Measurements from ENCODE around the gene SEZ6L2.
"Not testable (repeated sequence)": the region's sequence is repeated elsewhere in the genome, so short reads cannot be mapped to it uniquely, and the experiment has no call there.

Gene SEZ6L2

GRCh38 chr16:29833219-29833618, 66.1 kb downstream of the SEZ6L2 start:
- DNase-seq; H3K27ac ChIP-seq (ENCODE audit: insufficient read depth in 1 of 2, low read depth in 1 of 2, low read length in 2 of 2, poor library complexity in 1 of 2, severe bottlenecking in 2 of 2); H3K9me3 ChIP-seq (ENCODE audit: control extremely low read depth in 1 of 5, control insufficient read depth in 4 of 5, insufficient read depth in 2 of 5, low read depth in 1 of 5, low read length in 4 of 5); H3K4me1 ChIP-seq (ENCODE audit: control extremely low read depth in 1 of 4, control insufficient read depth in 4 of 4, insufficient read depth in 4 of 4, low read length in 3 of 4); H3K27me3 ChIP-seq (replicated peaks in 2 of 5; ENCODE audit: control insufficient read depth in 4 of 5, insufficient read depth in 5 of 5, low read length in 4 of 5); POLR2A ChIA-PET; H3K4me3 ChIP-seq (ENCODE audit: control insufficient read depth in 1 of 7, extremely low read depth in 1 of 7, insufficient read depth in 4 of 7, low read depth in 2 of 7, low read length in 6 of 7): not testable (repeated sequence)
- H3K36me3 ChIP-seq (ENCODE audit: control insufficient read depth in 4 of 4, insufficient read depth in 4 of 4, low read length in 3 of 4), result peaks cover 4 to 54% (median 18%) of the 10 kb centered on the region in 4 experiments
- no CpG with 5 or more reads among the region's 4 CpGs for WGBS (ENCODE audit: insufficient coverage)
- CTCF ChIA-PET, result interaction anchor here (1.6 to 1.7 kb wide), 2 partner anchors 15 kb away, joined by 3 to 11 read pairs; no protein-coding TSS in a partner anchor

- Histone ChIP-seq H3K4me1 (ENCODE audit: control extremely low read depth in 1 of 4, control insufficient read depth in 4 of 4, insufficient read depth in 4 of 4, low read length in 3 of 4) (no peaks in the 10 kb centered on the region), H3K4me3 (ENCODE audit: control insufficient read depth in 1 of 7, extremely low read depth in 1 of 7, insufficient read depth in 4 of 7, low read depth in 2 of 7, low read length in 6 of 7) (no peak overlapping the region), H3K27ac (ENCODE audit: insufficient read depth in 1 of 2, low read depth in 1 of 2, low read length in 2 of 2, poor library complexity in 1 of 2, severe bottlenecking in 2 of 2) (no peak overlapping the region), H3K27me3 (replicated peaks in 2 of 5; ENCODE audit: control insufficient read depth in 4 of 5, insufficient read depth in 5 of 5, low read length in 4 of 5) (no peaks in the 10 kb centered on the region), H3K36me3 (ENCODE audit: control insufficient read depth in 4 of 4, insufficient read depth in 4 of 4, low read length in 3 of 4) (peaks cover 4 to 39% (median 13%) of the 10 kb centered on the region in 4 experiments), H3K9me3 (ENCODE audit: control extremely low read depth in 1 of 5, control insufficient read depth in 4 of 5, insufficient read depth in 2 of 5, low read depth in 1 of 5, low read length in 4 of 5) (no peaks in the 10 kb centered on the region)
- 91% methylated on average over 1 of the region's 2 CpGs for WGBS (ENCODE audit: insufficient coverage)
- ChIA-PET POLR2A (no interaction called here), CTCF (no interaction called here)
- no peak for DNase-seq
These were observed 67.9 kb downstream of the SEZ6L2 start for GRCh38 chr16:29831490-29831889.

GRCh38 chr16:29830774-29831173, 68.6 kb downstream of the SEZ6L2 start:
- CTCF ChIA-PET, result no interaction called here
- WGBS (ENCODE audit: insufficient coverage), result 95% methylated on average over 9 of the region's 11 CpGs

GRCh38 chr16:29826342-29826695, 73.0 kb downstream of the SEZ6L2 start:
- CTCF ChIA-PET, result interaction anchor here (0.9 to 1.5 kb wide), 4 partner anchors 22 to 206 kb away, joined by 3 to 6 read pairs (median 3); no protein-coding TSS in a partner anchor
- H3K4me1 ChIP-seq (ENCODE audit: control extremely low read depth in 1 of 4, control insufficient read depth in 4 of 4, insufficient read depth in 4 of 4, low read length in 3 of 4), result peaks cover 9 to 39% (median 29%) of the 10 kb centered on the region in 4 experiments

More at GRCh38 chr16:29830774-29831173, 68.6 kb downstream of the SEZ6L2 start:
- Histone ChIP-seq H3K36me3 (ENCODE audit: control insufficient read depth in 4 of 4, insufficient read depth in 4 of 4, low read length in 3 of 4) (peaks cover 4 to 38% (median 13%) of the 10 kb centered on the region in 4 experiments), H3K9me3 (ENCODE audit: control extremely low read depth in 1 of 5, control insufficient read depth in 4 of 5, insufficient read depth in 2 of 5, low read depth in 1 of 5, low read length in 4 of 5) (no peaks in the 10 kb centered on the region), H3K4me3 (ENCODE audit: control insufficient read depth in 1 of 7, extremely low read depth in 1 of 7, insufficient read depth in 4 of 7, low read depth in 2 of 7, low read length in 6 of 7) (no peak overlapping the region), H3K27me3 (replicated peaks in 2 of 5; ENCODE audit: control insufficient read depth in 4 of 5, insufficient read depth in 5 of 5, low read length in 4 of 5) (no peaks in the 10 kb centered on the region), H3K27ac (ENCODE audit: insufficient read depth in 1 of 2, low read depth in 1 of 2, low read length in 2 of 2, poor library complexity in 1 of 2, severe bottlenecking in 2 of 2) (no peak overlapping the region), H3K4me1 (ENCODE audit: control extremely low read depth in 1 of 4, control insufficient read depth in 4 of 4, insufficient read depth in 4 of 4, low read length in 3 of 4) (peaks cover 0 to under 1% (median under 1%) of the 10 kb centered on the region in 4 experiments)
- DNase-seq, result no peak
- POLR2A ChIA-PET, result no interaction called here

GRCh38 chr16:29825145-29826044, 74.0 kb downstream of the SEZ6L2 start:
- 47% methylated on average over 10 of the region's 10 CpGs for WGBS (ENCODE audit: insufficient coverage)
- peak in 2 of 3 donors; percentile 42 to 64 for DNase-seq
- Histone ChIP-seq H3K9me3 (ENCODE audit: control extremely low read depth in 1 of 5, control insufficient read depth in 4 of 5, insufficient read depth in 2 of 5, low read depth in 1 of 5, low read length in 4 of 5) (no peaks in the 10 kb centered on the region), H3K36me3 (ENCODE audit: control insufficient read depth in 4 of 4, insufficient read depth in 4 of 4, low read length in 3 of 4) (peaks cover 0 to 3% (median under 1%) of the 10 kb centered on the region in 4 experiments), H3K27me3 (replicated peaks in 2 of 5; ENCODE audit: control insufficient read depth in 4 of 5, insufficient read depth in 5 of 5, low read length in 4 of 5) (no peaks in the 10 kb centered on the region), H3K27ac (ENCODE audit: insufficient read depth in 1 of 2, low read depth in 1 of 2, low read length in 2 of 2, poor library complexity in 1 of 2, severe bottlenecking in 2 of 2) (no peak overlapping the region), H3K4me3 (ENCODE audit: control insufficient read depth in 1 of 7, extremely low read depth in 1 of 7, insufficient read depth in 4 of 7, low read depth in 2 of 7, low read length in 6 of 7) (no peak overlapping the region), H3K4me1 (ENCODE audit: control extremely low read depth in 1 of 4, control insufficient read depth in 4 of 4, insufficient read depth in 4 of 4, low read length in 3 of 4) (peaks cover 9 to 48% (median 38%) of the 10 kb centered on the region in 4 experiments)
- ChIA-PET CTCF (interaction anchor here (0.9 to 1.5 kb wide), 3 partner anchors 23 to 126 kb away, joined by 3 to 6 read pairs (median 3); no protein-coding TSS in a partner anchor), POLR2A (no interaction called here)

More at GRCh38 chr16:29826342-29826695, 73.0 kb downstream of the SEZ6L2 start:
- no peak overlapping the region for H3K4me3 ChIP-seq (ENCODE audit: control insufficient read depth in 1 of 7, extremely low read depth in 1 of 7, insufficient read depth in 4 of 7, low read depth in 2 of 7, low read length in 6 of 7)
- peaks cover 0 to 9% (median 2%) of the 10 kb centered on the region in 4 experiments for H3K36me3 ChIP-seq (ENCODE audit: control insufficient read depth in 4 of 4, insufficient read depth in 4 of 4, low read length in 3 of 4)
- no peak for DNase-seq
- H3K27ac ChIP-seq (ENCODE audit: insufficient read depth in 1 of 2, low read depth in 1 of 2, low read length in 2 of 2, poor library complexity in 1 of 2, severe bottlenecking in 2 of 2), result no peak overlapping the region
- WGBS (ENCODE audit: insufficient coverage), result 100% methylated on average over 1 of the region's 8 CpGs
- no peaks in the 10 kb centered on the region for H3K9me3 ChIP-seq (ENCODE audit: control extremely low read depth in 1 of 5, control insufficient read depth in 4 of 5, insufficient read depth in 2 of 5, low read depth in 1 of 5, low read length in 4 of 5)
- POLR2A ChIA-PET, result no interaction called here
- no peaks in the 10 kb centered on the region for H3K27me3 ChIP-seq (replicated peaks in 2 of 5; ENCODE audit: control insufficient read depth in 4 of 5, insufficient read depth in 5 of 5, low read length in 4 of 5)

- WGBS (ENCODE audit: insufficient coverage), result 100% methylated on average over 1 of the region's 7 CpGs
- Histone ChIP-seq H3K27me3 (replicated peaks in 2 of 5; ENCODE audit: control insufficient read depth in 4 of 5, insufficient read depth in 5 of 5, low read length in 4 of 5) (no peaks in the 10 kb centered on the region), H3K4me1 (ENCODE audit: control extremely low read depth in 1 of 4, control insufficient read depth in 4 of 4, insufficient read depth in 4 of 4, low read length in 3 of 4) (peaks cover 13 to 55% (median 45%) of the 10 kb centered on the region in 4 experiments), H3K27ac (ENCODE audit: insufficient read depth in 1 of 2, low read depth in 1 of 2, low read length in 2 of 2, poor library complexity in 1 of 2, severe bottlenecking in 2 of 2) (no peak overlapping the region), H3K4me3 (ENCODE audit: control insufficient read depth in 1 of 7, extremely low read depth in 1 of 7, insufficient read depth in 4 of 7, low read depth in 2 of 7, low read length in 6 of 7) (no peak overlapping the region), H3K9me3 (ENCODE audit: control extremely low read depth in 1 of 5, control insufficient read depth in 4 of 5, insufficient read depth in 2 of 5, low read depth in 1 of 5, low read length in 4 of 5) (no peaks in the 10 kb centered on the region), H3K36me3 (ENCODE audit: control insufficient read depth in 4 of 4, insufficient read depth in 4 of 4, low read length in 3 of 4) (peaks cover 0 to 4% (median under 1%) of the 10 kb centered on the region in 4 experiments)
- ChIA-PET POLR2A (interaction anchor here (0.6 kb wide), 1 partner anchor 76 kb away, joined by 4 read pairs; no protein-coding TSS in a partner anchor), CTCF (interaction anchor here (1.0 kb wide), 1 partner anchor 9 kb away, joined by 3 read pairs; the partner anchor contains the start of gene PAGR1)
- DNase-seq, result peak in 2 of 3 donors; percentile 26 to 35
These were observed 74.7 kb downstream of the SEZ6L2 start for GRCh38 chr16:29824589-29825144.
